HG02642 (cell line): Measurements from ENCODE around the gene RPL22.

ENCODE experiments used
- ATAC-seq: cut with Tn5 transposase; IDR thresholded peaks from one replicate; pipeline ENCODE4 v1.9.1; 2021; ENCODE audit warnings: mild to moderate bottlenecking; ENCODE audit not compliant: unreplicated experiment, poor library complexity

RPL22 gene

DNA sequence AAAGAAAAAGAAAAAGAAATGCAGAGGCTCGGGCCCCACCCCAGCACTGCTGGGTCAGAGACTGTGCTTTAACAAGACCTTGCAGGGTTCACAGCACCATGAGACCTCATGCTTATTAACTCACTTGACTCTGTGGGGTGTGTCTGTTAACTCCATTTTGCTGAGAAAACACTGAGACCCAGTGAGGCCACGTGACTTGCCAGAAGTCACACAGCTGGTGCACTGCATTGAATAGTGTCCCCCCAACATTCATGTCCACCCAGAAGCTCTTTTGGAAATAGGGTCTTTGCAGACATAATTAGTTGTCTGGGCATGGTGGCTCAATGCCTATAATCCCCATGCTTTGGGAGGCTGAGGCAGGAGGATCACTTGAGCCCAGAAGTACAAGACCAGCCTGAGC lies 59.0 kb downstream of the RPL22 start:
- ATAC-seq, result no peak

DNA sequence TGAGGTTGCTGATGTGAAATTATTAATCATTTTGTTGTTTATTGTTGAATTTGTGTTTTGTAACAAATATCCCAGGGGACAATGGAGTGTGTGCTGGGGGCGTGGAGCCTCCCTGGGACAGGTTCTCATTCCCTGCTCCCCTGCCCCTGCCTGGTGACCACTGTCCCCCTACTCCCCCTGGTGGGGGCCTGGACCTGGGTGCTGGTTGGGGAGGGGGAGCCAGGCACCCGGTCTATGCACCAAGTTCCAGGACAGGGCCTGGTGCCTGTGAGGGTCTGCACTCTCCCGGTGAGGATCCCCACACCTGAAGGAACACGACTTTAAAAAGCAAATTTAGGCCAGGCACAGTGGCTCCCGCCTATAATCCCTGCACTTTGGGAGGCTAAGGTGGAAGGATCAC lies 61.6 kb downstream of the RPL22 start:
- no peak for ATAC-seq

DNA sequence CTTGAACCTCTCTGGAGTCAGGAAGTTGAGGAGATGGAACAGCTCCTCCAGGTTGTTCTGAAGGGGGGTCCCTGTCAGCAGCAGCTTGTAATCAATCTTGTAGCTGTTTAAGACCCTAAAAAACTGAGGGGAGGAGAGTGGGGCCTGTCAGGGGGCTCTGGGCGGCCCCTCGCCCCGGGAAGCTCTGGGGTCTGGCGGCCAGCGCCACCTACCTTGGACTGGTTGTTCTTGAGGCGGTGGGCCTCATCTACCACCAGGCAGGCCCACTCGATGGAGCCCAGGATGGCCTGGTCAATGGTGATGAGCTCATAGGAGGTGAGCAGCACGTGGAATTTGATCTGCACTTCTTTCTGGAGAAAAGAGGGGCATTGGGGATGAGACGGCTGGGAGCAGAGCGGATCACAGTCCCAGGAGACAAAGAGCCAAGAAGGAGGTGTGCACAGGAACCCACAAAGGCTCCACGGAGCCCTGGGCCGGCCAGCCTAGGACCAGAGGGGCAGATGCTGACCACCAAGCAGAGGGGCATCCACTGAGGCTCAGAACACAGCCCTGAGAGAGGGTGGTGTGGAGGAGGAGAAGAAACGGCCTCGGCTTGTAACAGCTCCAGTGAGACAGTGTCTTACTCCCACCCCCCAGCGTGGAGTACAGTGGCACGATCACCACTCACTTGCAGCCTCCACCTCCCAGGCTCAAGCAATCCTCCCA lies 62.7 kb downstream of the RPL22 start:
- no peak for ATAC-seq
